ENCODE measurements around the gene RIMBP3B.
"Not testable (repeated sequence)": the region's sequence is repeated elsewhere in the genome, so short reads cannot be mapped to it uniquely, and the experiment has no call there.

RIMBP3B gene

GRCh38 chr22:21418974-21419638 is 35.6 kb downstream of the RIMBP3B start:
- not testable (repeated sequence) for H3K4me1 ChIP-seq (ENCODE audit: control insufficient read depth, insufficient read depth, low read length); H3K36me3 ChIP-seq (ENCODE audit: control insufficient read depth, insufficient read depth, low read length); H3K27me3 ChIP-seq (ENCODE audit: control insufficient read depth, insufficient read depth, low read length); H3K9me3 ChIP-seq (ENCODE audit: control insufficient read depth, insufficient read depth, low read length); H3K9ac ChIP-seq (ENCODE audit: low read depth, low read length); H3K4me3 ChIP-seq (ENCODE audit: low read depth, low read length)

- H3K9me3 ChIP-seq (ENCODE audit: control insufficient read depth, insufficient read depth, low read length); H3K36me3 ChIP-seq (ENCODE audit: control insufficient read depth, insufficient read depth, low read length); H3K4me1 ChIP-seq (ENCODE audit: control insufficient read depth, insufficient read depth, low read length); H3K9ac ChIP-seq (ENCODE audit: low read depth, low read length); H3K27me3 ChIP-seq (ENCODE audit: control insufficient read depth, insufficient read depth, low read length): not testable (repeated sequence)
- H3K4me3 ChIP-seq (ENCODE audit: low read depth, low read length) = peak overlapping the region; percentile 18
Measured at GRCh38 chr22:21420180-21420763, 36.7 kb downstream of the RIMBP3B start.

- H3K36me3 ChIP-seq (ENCODE audit: control insufficient read depth, insufficient read depth, low read length); H3K4me1 ChIP-seq (ENCODE audit: control insufficient read depth, insufficient read depth, low read length); H3K9me3 ChIP-seq (ENCODE audit: control insufficient read depth, insufficient read depth, low read length); H3K27me3 ChIP-seq (ENCODE audit: control insufficient read depth, insufficient read depth, low read length); H3K4me3 ChIP-seq (ENCODE audit: low read depth, low read length); H3K9ac ChIP-seq (ENCODE audit: low read depth, low read length): not testable (repeated sequence)
Measured at GRCh38 chr22:21424084-21424709, 40.6 kb downstream of the RIMBP3B start.

- not testable (repeated sequence) for H3K9me3 ChIP-seq (ENCODE audit: control insufficient read depth, insufficient read depth, low read length); H3K4me3 ChIP-seq (ENCODE audit: low read depth, low read length); H3K4me1 ChIP-seq (ENCODE audit: control insufficient read depth, insufficient read depth, low read length); H3K27me3 ChIP-seq (ENCODE audit: control insufficient read depth, insufficient read depth, low read length); H3K9ac ChIP-seq (ENCODE audit: low read depth, low read length); H3K36me3 ChIP-seq (ENCODE audit: control insufficient read depth, insufficient read depth, low read length)
Measured at GRCh38 chr22:21434378-21435233, 51.1 kb downstream of the RIMBP3B start.

- not testable (repeated sequence) for H3K9me3 ChIP-seq (ENCODE audit: control insufficient read depth, insufficient read depth, low read length); H3K4me1 ChIP-seq (ENCODE audit: control insufficient read depth, insufficient read depth, low read length); H3K36me3 ChIP-seq (ENCODE audit: control insufficient read depth, insufficient read depth, low read length); H3K9ac ChIP-seq (ENCODE audit: low read depth, low read length); H3K27me3 ChIP-seq (ENCODE audit: control insufficient read depth, insufficient read depth, low read length); H3K4me3 ChIP-seq (ENCODE audit: low read depth, low read length)
Measured at GRCh38 chr22:21435998-21436810, 52.7 kb downstream of the RIMBP3B start.

GRCh38 chr22:21438013-21438412 is 54.5 kb downstream of the RIMBP3B start:
- H3K27me3 ChIP-seq (ENCODE audit: control insufficient read depth, insufficient read depth, low read length); H3K4me1 ChIP-seq (ENCODE audit: control insufficient read depth, insufficient read depth, low read length); H3K9ac ChIP-seq (ENCODE audit: low read depth, low read length); H3K9me3 ChIP-seq (ENCODE audit: control insufficient read depth, insufficient read depth, low read length); H3K36me3 ChIP-seq (ENCODE audit: control insufficient read depth, insufficient read depth, low read length); H3K4me3 ChIP-seq (ENCODE audit: low read depth, low read length): not testable (repeated sequence)

Data from iPS-15b (cell line).